ENCODE data around the gene ZNF492.

DNA sequence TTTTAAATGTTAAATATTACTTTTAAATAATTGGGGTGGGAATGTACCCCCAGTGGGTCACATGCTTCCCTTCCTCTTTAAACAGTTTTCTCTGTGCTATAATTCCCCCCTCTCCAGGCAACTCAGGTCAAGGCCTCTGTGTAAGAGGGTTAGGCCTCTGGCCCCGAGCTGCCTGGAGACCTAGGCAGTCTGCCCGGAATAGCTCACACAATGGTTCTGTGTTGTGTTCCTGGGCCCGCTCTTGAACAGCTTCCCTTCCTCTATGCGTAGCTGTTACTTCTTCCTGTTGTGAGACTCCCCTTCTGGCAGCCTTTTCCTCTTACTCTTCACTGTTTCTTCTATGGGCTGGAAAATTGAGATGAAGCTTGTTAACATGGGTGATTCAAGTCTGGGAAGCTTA lies 14.8 kb upstream of the ZNF492 start:
- TF ChIP-seq, protein P1, sequence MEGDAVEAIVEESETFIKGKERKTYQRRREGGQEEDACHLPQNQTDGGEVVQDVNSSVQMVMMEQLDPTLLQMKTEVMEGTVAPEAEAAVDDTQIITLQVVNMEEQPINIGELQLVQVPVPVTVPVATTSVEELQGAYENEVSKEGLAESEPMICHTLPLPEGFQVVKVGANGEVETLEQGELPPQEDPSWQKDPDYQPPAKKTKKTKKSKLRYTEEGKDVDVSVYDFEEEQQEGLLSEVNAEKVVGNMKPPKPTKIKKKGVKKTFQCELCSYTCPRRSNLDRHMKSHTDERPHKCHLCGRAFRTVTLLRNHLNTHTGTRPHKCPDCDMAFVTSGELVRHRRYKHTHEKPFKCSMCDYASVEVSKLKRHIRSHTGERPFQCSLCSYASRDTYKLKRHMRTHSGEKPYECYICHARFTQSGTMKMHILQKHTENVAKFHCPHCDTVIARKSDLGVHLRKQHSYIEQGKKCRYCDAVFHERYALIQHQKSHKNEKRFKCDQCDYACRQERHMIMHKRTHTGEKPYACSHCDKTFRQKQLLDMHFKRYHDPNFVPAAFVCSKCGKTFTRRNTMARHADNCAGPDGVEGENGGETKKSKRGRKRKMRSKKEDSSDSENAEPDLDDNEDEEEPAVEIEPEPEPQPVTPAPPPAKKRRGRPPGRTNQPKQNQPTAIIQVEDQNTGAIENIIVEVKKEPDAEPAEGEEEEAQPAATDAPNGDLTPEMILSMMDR (conservative IDR thresholded peaks at IDR 0.05; ENCODE audit: low read depth, low read length) = no peak
- TF ChIP-seq EZH2 (IDR thresholded peaks at IDR 0.05; ENCODE audit: borderline replicate concordance, low read depth, low read length, poor library complexity, severe bottlenecking) = no peak
